Activated CD4-positive, alpha-beta memory T cell treated with anti-CD3 and anti-CD28 coated beads for 36 hours (primary cell): ENCODE data around the gene SDC3. TPM values are rescaled to one million over a fixed set of nuclear protein-coding genes. Genes with fewer than 3 reads are reported as not detected.

Experiments used
- CTCF ChIA-PET: fragments of 350-600 bp; sonication (Branson Sonifier 250); formaldehyde crosslinking; loops from one replicate; lab custom pipeline; 2021; ENCODE audit warnings: antibody characterized with exemption, inconsistent platforms; lab: Charles Lee
- POLR2A ChIA-PET: fragments of 350-600 bp; sonication (Branson Sonifier 250); formaldehyde crosslinking; loops from one replicate; lab custom pipeline; 2021; ENCODE audit warnings: antibody characterized with exemption; lab: Charles Lee
- DNase-seq: peaks from one replicate; pipeline ENCODE4 v3.0.0-alpha.2; 2020
- H3K27ac Mint-ChIP-seq: one replicate; pipeline ENCODE4 v1.8.0; 2021; ENCODE audit warnings: mixed read lengths
- H3K27me3 Mint-ChIP-seq: one replicate; pipeline ENCODE4 v1.8.0; 2021; ENCODE audit warnings: mixed read lengths
- H3K36me3 Mint-ChIP-seq: one replicate; pipeline ENCODE4 v1.8.0; 2021; ENCODE audit warnings: mixed read lengths
- H3K4me1 Mint-ChIP-seq: one replicate; pipeline ENCODE4 v1.8.0; 2021; ENCODE audit warnings: low read depth, mixed read lengths
- H3K4me3 Mint-ChIP-seq: one replicate; pipeline ENCODE4 v1.8.0; 2021; ENCODE audit warnings: mild to moderate bottlenecking, mixed read lengths
- H3K9me3 Mint-ChIP-seq: one replicate; pipeline ENCODE4 v1.8.0; 2021; ENCODE audit warnings: mixed read lengths
- intact Hi-C: fragments of 100-400 bp; cut with micrococcal nuclease; formaldehyde crosslinking; loops from one replicate; pipeline ENCODE4 v1.15.1; 2023
- total RNA-seq, 2 experiments: library from RNA; stranded (reverse); gene quantifications; one replicate each; pipeline ENCODE4 v1.2.3, GENCODE V29; 2021

Gene SDC3
- total RNA-seq, 2 experiments from 2014 or later, result 0.12 to 0.17 TPM

DNA sequence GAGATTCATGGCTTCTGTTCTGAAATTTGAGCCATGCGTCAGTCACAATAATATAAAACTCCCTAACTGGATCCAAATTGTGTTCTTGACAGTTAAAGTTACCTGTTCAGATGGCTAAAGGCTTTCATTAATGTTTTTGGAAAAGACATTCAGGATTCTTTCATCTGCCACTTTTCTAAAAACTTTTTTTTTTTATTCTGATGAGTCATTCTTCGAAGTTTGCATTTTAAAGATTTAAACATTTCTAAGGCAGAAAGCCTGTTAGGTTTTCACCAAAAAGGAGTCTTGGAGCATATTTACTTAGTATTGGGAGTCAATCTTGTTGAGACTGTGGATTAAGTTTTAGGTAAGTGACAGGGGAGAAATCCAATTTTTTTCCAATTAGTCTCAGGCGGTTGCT lies 18.9 kb upstream of the SDC3 start:
- ChIA-PET CTCF (interaction anchor here (0.6 to 11.8 kb wide), 7 partner anchors 8 to 899 kb away, joined by 3 to 122 read pairs (median 9); no protein-coding TSS in a partner anchor), POLR2A (no interaction called here)
- no peaks in the 10 kb centered on the region for H3K4me1 Mint-ChIP-seq
- H3K27ac Mint-ChIP-seq, result no peak overlapping the region
- no peaks in the 10 kb centered on the region for H3K27me3 Mint-ChIP-seq
- H3K9me3 Mint-ChIP-seq, result no peaks in the 10 kb centered on the region
- no peak for DNase-seq
- H3K36me3 Mint-ChIP-seq, result no peaks in the 10 kb centered on the region
- no peak overlapping the region for H3K4me3 Mint-ChIP-seq
- intact Hi-C loops, result no loop called here

GRCh38 chr1:30923597-30923996 lies 15.0 kb upstream of the SDC3 start:
- Mint-ChIP-seq H3K27ac (no peak overlapping the region), H3K4me3 (no peak overlapping the region), H3K36me3 (no peaks in the 10 kb centered on the region), H3K27me3 (peaks cover 2% of the 10 kb centered on the region), H3K9me3 (no peaks in the 10 kb centered on the region), H3K4me1 (peaks cover 5% of the 10 kb centered on the region)
- CTCF ChIA-PET, result interaction anchor here (0.7 to 11.8 kb wide), 7 partner anchors 12 to 1700 kb away, joined by 3 to 122 read pairs (median 5); no protein-coding TSS in a partner anchor
- intact Hi-C loops, result no loop called here
- POLR2A ChIA-PET, result no interaction called here
- no peak for DNase-seq

GRCh38 chr1:30920827-30921226 lies 12.3 kb upstream of the SDC3 start:
- H3K27ac Mint-ChIP-seq, result no peak overlapping the region
- DNase-seq, result no peak
- H3K4me1 Mint-ChIP-seq, result peaks cover 5% of the 10 kb centered on the region
- no peaks in the 10 kb centered on the region for H3K36me3 Mint-ChIP-seq
- intact Hi-C loops, result no loop called here
- H3K4me3 Mint-ChIP-seq, result no peak overlapping the region
- H3K27me3 Mint-ChIP-seq, result peaks cover 2% of the 10 kb centered on the region
- no peaks in the 10 kb centered on the region for H3K9me3 Mint-ChIP-seq
- ChIA-PET POLR2A (no interaction called here), CTCF (interaction anchor here (1.0 to 11.8 kb wide), 3 partner anchors 10 to 141 kb away, joined by 3 to 122 read pairs (median 28); no protein-coding TSS in a partner anchor)

DNA sequence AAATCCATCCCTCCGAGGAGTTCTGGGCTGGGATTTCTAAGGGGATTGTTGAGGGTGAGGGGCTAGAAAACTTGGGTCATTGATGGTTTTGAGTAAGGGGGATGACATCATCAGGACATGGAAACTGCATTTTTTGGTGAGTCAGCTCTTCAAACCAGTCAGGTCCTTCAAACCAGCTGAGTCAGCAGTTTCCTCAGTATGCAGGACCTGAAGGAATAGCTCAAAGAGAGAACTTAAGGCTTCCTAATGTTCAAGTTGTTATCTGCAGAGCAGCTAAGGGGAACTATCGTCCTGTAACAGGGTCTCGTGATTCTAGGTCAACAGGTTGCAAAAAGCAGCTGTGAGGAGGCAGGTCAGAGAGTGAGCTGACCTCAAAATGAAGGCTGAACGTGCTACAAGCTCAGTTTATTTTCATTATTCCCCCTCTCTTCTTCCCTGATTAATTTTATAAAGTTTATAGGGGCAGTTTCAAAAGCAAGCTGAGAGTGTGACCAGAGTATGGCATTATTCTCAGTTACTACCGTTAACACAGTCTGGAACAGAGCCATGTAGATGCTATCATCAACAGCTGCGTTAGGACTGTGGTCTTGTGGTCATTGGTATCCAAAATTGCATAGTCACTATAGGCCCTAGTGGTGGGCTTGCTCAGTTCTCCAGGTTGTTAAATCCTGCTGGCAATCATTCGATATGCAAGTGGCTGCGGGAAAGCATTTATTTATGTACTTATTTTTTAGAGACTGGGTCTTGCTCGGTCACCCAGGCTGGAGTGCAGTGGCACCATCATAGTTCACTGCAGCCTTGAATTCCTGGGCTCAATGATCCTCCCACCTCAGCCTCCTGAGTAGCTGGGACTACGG lies 10.7 kb upstream of the SDC3 start:
- CTCF ChIA-PET, result interaction anchor here (0.6 to 3.5 kb wide), 8 partner anchors 9 to 245 kb away, joined by 3 to 28 read pairs (median 7); no protein-coding TSS in a partner anchor
- Mint-ChIP-seq H3K27ac (no peak overlapping the region), H3K4me1 (peaks cover 5% of the 10 kb centered on the region), H3K4me3 (no peak overlapping the region), H3K27me3 (peaks cover 2% of the 10 kb centered on the region), H3K9me3 (no peaks in the 10 kb centered on the region), H3K36me3 (no peaks in the 10 kb centered on the region)
- no peak for DNase-seq
- POLR2A ChIA-PET, result no interaction called here
- intact Hi-C loops, result no loop called here

GRCh38 chr1:30916296-30916695 lies 7.7 kb upstream of the SDC3 start:
- peaks cover 2% of the 10 kb centered on the region for H3K27me3 Mint-ChIP-seq
- no peaks in the 10 kb centered on the region for H3K36me3 Mint-ChIP-seq
- no peak overlapping the region for H3K4me3 Mint-ChIP-seq
- no peak for DNase-seq
- peaks cover 5% of the 10 kb centered on the region for H3K4me1 Mint-ChIP-seq
- POLR2A ChIA-PET, result no interaction called here
- H3K9me3 Mint-ChIP-seq, result no peaks in the 10 kb centered on the region
- intact Hi-C loops, result no loop called here
- CTCF ChIA-PET, result interaction anchor here (7.7 kb wide), 1 partner anchor 115 kb away, joined by 227 read pairs; no protein-coding TSS in a partner anchor
- no peak overlapping the region for H3K27ac Mint-ChIP-seq

DNA sequence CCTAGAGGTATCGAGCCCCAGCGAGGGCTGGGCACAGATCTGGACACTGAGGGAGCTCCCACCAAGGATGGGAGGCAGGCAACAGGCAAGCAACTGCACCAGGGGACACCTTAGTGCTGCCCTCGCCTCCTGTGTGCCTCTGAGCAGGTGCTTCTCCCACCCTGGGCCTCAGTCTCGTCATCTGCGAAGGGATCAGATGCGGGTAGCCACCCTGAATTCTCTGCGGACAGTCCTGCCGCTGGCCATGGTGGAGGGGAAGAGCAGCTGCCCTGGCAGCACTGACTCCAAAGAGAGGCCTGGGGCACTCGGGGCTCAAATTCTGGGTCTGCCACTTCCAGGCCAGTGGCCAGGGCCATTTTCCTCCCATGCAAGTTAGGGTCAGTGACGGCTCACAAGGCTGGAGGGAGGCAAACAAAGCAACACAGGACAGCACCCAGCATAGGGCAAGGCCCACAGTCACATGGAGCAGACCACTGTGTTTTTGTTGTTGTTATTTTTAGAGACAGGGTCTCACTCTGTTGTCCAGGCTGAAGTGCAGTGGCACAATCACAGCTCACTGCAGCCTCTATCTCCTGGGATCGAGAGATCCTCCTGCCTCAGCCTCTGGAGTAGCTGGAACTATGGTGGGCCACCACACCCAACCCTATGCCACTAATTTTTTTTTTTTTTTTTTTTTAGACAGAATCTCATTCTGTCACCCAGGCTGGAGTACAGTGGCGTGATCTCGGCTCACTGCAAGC lies 7.1 kb upstream of the SDC3 start:
- no peak for DNase-seq
- no peak overlapping the region for H3K27ac Mint-ChIP-seq
- ChIA-PET POLR2A (interaction anchor here (0.6 kb wide), 1 partner anchor 193 kb away, joined by 4 read pairs; no protein-coding TSS in a partner anchor), CTCF (interaction anchor here (2.0 to 7.7 kb wide), 2 partner anchors 114 to 133 kb away, joined by 10 to 227 read pairs; no protein-coding TSS in a partner anchor)
- no peaks in the 10 kb centered on the region for H3K9me3 Mint-ChIP-seq
- no peaks in the 10 kb centered on the region for H3K36me3 Mint-ChIP-seq
- intact Hi-C loops, result no loop called here
- peaks cover 2% of the 10 kb centered on the region for H3K27me3 Mint-ChIP-seq
- H3K4me3 Mint-ChIP-seq, result no peak overlapping the region
- peaks cover 5% of the 10 kb centered on the region for H3K4me1 Mint-ChIP-seq

- Mint-ChIP-seq H3K4me1 (peaks cover 5% of the 10 kb centered on the region), H3K36me3 (no peaks in the 10 kb centered on the region), H3K27ac (no peak overlapping the region), H3K27me3 (peaks cover 5% of the 10 kb centered on the region), H3K4me3 (no peak overlapping the region), H3K9me3 (no peaks in the 10 kb centered on the region)
- CTCF ChIA-PET, result interaction anchor here (2.0 to 7.7 kb wide), 3 partner anchors 113 to 135 kb away, joined by 10 to 227 read pairs (median 36); no protein-coding TSS in a partner anchor
- DNase-seq, result no peak
- POLR2A ChIA-PET, result no interaction called here
- intact Hi-C loops, result no loop called here
Measured at GRCh38 chr1:30914931-30915330, 6.4 kb upstream of the SDC3 start.

- H3K27me3 Mint-ChIP-seq, result peaks cover 9% of the 10 kb centered on the region
Measured at GRCh38 chr1:30914587-30914922, 6.0 kb upstream of the SDC3 start.

DNA sequence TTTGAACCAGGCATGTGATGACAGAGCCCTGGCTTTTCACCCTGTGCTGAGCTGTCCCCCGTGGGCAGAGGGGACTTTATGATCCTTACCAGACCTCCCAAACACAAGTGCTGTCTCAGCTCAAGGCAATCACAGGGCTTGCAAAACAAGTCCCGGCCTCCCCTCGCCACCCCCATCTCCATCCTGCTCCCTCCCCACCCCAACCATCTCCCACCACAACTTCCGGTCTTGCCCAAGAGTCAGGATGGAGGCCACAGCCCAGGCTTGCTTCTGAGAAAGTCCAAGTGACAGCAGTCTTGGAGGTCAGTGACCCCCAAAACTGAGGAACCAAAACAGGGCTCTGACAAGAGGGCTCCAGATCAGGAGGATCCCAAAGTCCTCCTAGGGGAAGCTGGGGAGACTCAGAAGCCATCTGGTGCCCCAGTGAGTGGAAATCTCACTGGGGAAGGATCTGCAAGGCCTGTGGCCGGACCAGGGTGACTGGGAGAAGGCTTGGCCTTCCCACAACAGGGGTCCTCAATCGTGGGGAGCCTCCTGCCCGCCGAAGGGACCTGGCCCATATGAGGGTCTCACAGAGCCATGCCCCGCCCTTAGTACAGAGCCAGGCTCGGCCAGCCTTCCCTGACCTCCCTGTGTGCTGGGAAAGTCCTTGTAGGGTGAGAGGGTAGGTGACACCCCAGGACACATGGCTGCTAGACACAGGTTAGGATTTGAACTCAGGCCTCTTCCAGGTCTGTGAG lies 4.5 kb upstream of the SDC3 start:
- peaks cover 2% of the 10 kb centered on the region for H3K4me1 Mint-ChIP-seq
- intact Hi-C loops, result no loop called here
- no peak for DNase-seq
- H3K27ac Mint-ChIP-seq, result no peak overlapping the region
- ChIA-PET CTCF (interaction anchor here (1.1 to 7.7 kb wide), 6 partner anchors 13 to 163 kb away, joined by 3 to 227 read pairs (median 23); no protein-coding TSS in a partner anchor), POLR2A (no interaction called here)
- no peak overlapping the region for H3K4me3 Mint-ChIP-seq
- peaks cover 16% of the 10 kb centered on the region for H3K27me3 Mint-ChIP-seq
- no peaks in the 10 kb centered on the region for H3K36me3 Mint-ChIP-seq
- no peaks in the 10 kb centered on the region for H3K9me3 Mint-ChIP-seq

More at GRCh38 chr1:30914587-30914922, 6.0 kb upstream of the SDC3 start:
- Mint-ChIP-seq H3K4me3 (no peak overlapping the region), H3K4me1 (peaks cover 5% of the 10 kb centered on the region), H3K9me3 (no peaks in the 10 kb centered on the region), H3K36me3 (no peaks in the 10 kb centered on the region), H3K27ac (no peak overlapping the region)
- ChIA-PET CTCF (interaction anchor here (2.0 to 7.7 kb wide), 3 partner anchors 113 to 135 kb away, joined by 10 to 227 read pairs (median 36); no protein-coding TSS in a partner anchor), POLR2A (no interaction called here)
- no peak for DNase-seq
- intact Hi-C loops, result no loop called here

GRCh38 chr1:30912224-30912623 lies 3.7 kb upstream of the SDC3 start:
- no peak for DNase-seq
- POLR2A ChIA-PET, result no interaction called here
- H3K27me3 Mint-ChIP-seq, result peaks cover 22% of the 10 kb centered on the region
- CTCF ChIA-PET, result interaction anchor here (0.6 to 7.7 kb wide), 12 partner anchors 8 to 192 kb away, joined by 3 to 227 read pairs (median 6); no protein-coding TSS in a partner anchor
- peaks cover 8% of the 10 kb centered on the region for H3K4me1 Mint-ChIP-seq
- no peaks in the 10 kb centered on the region for H3K9me3 Mint-ChIP-seq
- intact Hi-C loops, result no loop called here
- no peak overlapping the region for H3K27ac Mint-ChIP-seq
- no peak overlapping the region for H3K4me3 Mint-ChIP-seq
- H3K36me3 Mint-ChIP-seq, result no peaks in the 10 kb centered on the region
